Ovary (tissue), 9 donors: ENCODE results near the gene CDH23. TPM values are rescaled to one million over a fixed set of nuclear protein-coding genes. Genes with fewer than 3 reads are reported as not detected.

Source experiments
- DNase-seq, 5 donors: peaks; one replicate each; pipeline ENCODE4 v3.0.0-alpha.2; 2019 to 2020
- H3K27ac ChIP-seq, 2 donors: fragments of 200-600 bp; one replicate each; pipeline versions ENCODE4 v1.5.1 to v1.8.0; 2019 to 2022
- H3K27me3 ChIP-seq: fragments of 200-600 bp; one replicate; pipeline ENCODE4 v1.8.0; 2022
- H3K36me3 ChIP-seq: fragments of 200-600 bp; sonication (generic); one replicate; pipeline ENCODE4 v1.5.1; 2019
- H3K4me1 ChIP-seq: one replicate; pipeline ENCODE4 v1.8.1; 2013; ENCODE audit warnings: mild to moderate bottlenecking, moderate library complexity; ENCODE audit not compliant: insufficient read depth
- H3K4me3 ChIP-seq: fragments of 200-600 bp; sonication (generic); one replicate; pipeline ENCODE4 v1.5.1; 2017
- H3K9me3 ChIP-seq, 2 donors: fragments of 200-600 bp in 1 of 2; sonication (generic) in 1 of 2; one replicate each; pipeline versions ENCODE4 v1.5.1 to v1.8.1; 2013 to 2019; ENCODE audit warnings: mild to moderate bottlenecking in 1 of 2, moderate library complexity in 1 of 2
- EP300 ChIP-seq: sonication (generic); formaldehyde crosslinking; IDR thresholded peaks from one replicate; pipeline ENCODE4 v1.6.1; 2017; ENCODE audit warnings: antibody characterized with exemption
- POLR2A ChIP-seq: fragments of 450-650 bp; IDR thresholded peaks from one replicate; pipeline ENCODE4 v1.6.1; 2017; ENCODE audit warnings: antibody characterized with exemption, mild to moderate bottlenecking, moderate library complexity
- WGBS, 3 donors: extraction: QIAGEN DNeasy Blood & Tissue Kit in 1 of 3; methylation state at CpG; one replicate each; pipeline versions ENCODE4 v1.1.5 to v1.1.7; 2013 to 2017; 5-methylcytosine and 5-hydroxymethylcytosine counted together
- intact Hi-C, 4 donors: fragments of 100-400 bp; cut with DNase I; formaldehyde crosslinking; loops; one replicate each; pipeline versions ENCODE4 v1.11.0 to v1.15.1; 2022 to 2023
- polyA plus RNA-seq, 2 donors: library from polyadenylated mRNA; stranded (reverse); fragments of 200-250 nt in 1 of 2; fragments of 350-450 nt in 1 of 2; fragmentation: Illumina TruSeq in 1 of 2; extraction: RNeasy Lipid Tissue Mini Kit (QIAGEN cat#74804) in 1 of 2; gene quantifications; one replicate each; pipeline ENCODE4 v1.2.3, GENCODE V29; 2013 to 2014
- total RNA-seq, 7 donors: library from RNA; depleted of rRNA in 2 of 7; stranded (reverse); fragments of >200 nt in 2 of 7; fragmentation: NEBNext Ultra II Directional in 3 of 7; extraction: Animal tissue kit (Norgen Biotek cat#: 25700) in 3 of 7; gene quantifications; one replicate each; pipeline versions ENCODE4 v1.1.0 to v1.2.4, GENCODE V29; 2016 to 2023
- TF ChIP-seq, protein P1 (sequence below), 3 donors: fragments of 450-650 bp in 2 of 3; fragments of 200-600 bp in 1 of 3; IDR thresholded peaks; one replicate each; pipeline versions ENCODE4 v1.5.1 to v1.8.0; 2016 to 2022; ENCODE audit warnings: antibody characterized with exemption in 3 of 3, mild to moderate bottlenecking in 1 of 3
- donor health status: DM: no; HTN: no; CAD: no; lungs with moderate emphysema.
- donor health status: DM: no; HTN: no; CAD: no.
- donor health status: Bipolar disorder and iron deficiency.
- donor health status: DM: yes; HTN: yes; CAD: no.
- donor health status: DM: no; HTN: no; CAD: no.
- donor health status: DM: yes; HTN: yes; CAD: no.

The CDH23 gene
- total and polyA plus RNA-seq, 9 donors: 7.5 to 108 (median 39.1) TPM

DNA sequence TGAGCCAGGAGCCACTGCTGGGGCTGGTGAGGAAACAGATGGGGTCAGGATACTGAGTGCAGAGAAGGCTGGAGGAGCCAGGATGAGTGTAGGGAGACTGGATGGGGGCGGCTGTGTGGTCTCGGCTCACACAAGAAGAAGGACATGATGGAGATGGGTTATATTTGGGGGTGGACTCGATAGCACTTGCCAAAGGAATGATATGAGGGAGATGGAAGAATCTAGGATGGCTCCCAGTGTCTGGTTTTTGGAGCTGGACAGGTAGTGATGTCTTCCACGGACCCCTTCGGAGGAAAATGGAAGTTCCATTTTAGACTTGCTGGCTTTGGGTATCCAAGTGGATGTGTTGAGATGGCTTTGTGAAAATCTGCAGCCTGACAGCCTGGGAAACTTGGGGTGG is 83.9 kb downstream of the CDH23 start:
- intact Hi-C loops: no loop called here
- Histone ChIP-seq H3K36me3 (no peaks in the 10 kb centered on the region), H3K27me3 (no peaks in the 10 kb centered on the region), H3K9me3 (no peaks in the 10 kb centered on the region), H3K27ac (no peak overlapping the region), H3K4me3 (no peak overlapping the region), H3K4me1 (peaks cover 10% of the 10 kb centered on the region)
- DNase-seq: no peak
- TF ChIP-seq POLR2A: no peak
- TF ChIP-seq EP300: no peak
- TF ChIP-seq, protein P1, sequence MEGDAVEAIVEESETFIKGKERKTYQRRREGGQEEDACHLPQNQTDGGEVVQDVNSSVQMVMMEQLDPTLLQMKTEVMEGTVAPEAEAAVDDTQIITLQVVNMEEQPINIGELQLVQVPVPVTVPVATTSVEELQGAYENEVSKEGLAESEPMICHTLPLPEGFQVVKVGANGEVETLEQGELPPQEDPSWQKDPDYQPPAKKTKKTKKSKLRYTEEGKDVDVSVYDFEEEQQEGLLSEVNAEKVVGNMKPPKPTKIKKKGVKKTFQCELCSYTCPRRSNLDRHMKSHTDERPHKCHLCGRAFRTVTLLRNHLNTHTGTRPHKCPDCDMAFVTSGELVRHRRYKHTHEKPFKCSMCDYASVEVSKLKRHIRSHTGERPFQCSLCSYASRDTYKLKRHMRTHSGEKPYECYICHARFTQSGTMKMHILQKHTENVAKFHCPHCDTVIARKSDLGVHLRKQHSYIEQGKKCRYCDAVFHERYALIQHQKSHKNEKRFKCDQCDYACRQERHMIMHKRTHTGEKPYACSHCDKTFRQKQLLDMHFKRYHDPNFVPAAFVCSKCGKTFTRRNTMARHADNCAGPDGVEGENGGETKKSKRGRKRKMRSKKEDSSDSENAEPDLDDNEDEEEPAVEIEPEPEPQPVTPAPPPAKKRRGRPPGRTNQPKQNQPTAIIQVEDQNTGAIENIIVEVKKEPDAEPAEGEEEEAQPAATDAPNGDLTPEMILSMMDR (IDR thresholded peaks at IDR 0.05): no peak
- WGBS, 3 donors: 89 to 96% (median 96%) methylated on average over 5 of the region's 5 CpGs

DNA sequence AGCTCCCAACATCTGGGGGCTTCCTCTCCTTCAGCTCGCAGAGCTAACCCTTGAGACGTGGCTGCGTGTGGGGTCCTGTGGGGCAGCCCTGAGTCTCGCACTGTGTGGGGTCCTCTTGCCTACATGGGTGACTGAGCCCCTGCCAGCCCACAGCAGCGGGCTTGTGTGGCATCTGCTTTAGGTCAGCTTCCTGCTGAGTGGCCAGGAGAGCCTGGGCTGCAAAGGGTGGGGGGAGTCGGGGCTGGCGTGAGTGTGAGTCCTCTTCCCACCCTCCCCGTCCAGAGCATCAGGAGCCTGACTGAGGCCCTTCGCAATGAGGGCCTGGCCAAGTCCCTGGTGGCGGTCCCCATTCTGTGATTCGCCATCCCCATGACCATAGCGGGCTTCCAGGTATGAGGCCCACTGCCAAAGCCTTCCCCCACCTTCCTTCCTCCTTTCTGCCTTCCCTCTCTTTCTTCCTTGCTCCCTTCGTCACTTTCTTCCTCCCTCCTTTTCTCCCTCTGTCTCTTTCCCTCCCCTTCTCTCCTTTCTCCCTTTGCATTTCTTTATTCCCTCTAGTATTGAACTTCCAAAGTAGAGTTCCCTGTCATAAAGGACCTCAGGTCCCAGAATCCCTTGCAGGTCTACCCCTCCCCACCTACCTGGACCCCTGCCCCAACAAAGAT is 85.2 kb downstream of the CDH23 start:
- Histone ChIP-seq H3K27me3 (no peaks in the 10 kb centered on the region), H3K4me3 (no peak overlapping the region), H3K27ac (no peak overlapping the region), H3K4me1 (peaks cover 5% of the 10 kb centered on the region), H3K9me3 (no peaks in the 10 kb centered on the region), H3K36me3 (no peaks in the 10 kb centered on the region)
- intact Hi-C loops: no loop called here
- DNase-seq: no peak
- no peak for TF ChIP-seq POLR2A
- no peak for TF ChIP-seq EP300
- TF ChIP-seq, protein P1 (IDR thresholded peaks at IDR 0.05): no peak
- WGBS, 3 donors: 90 to 92% (median 91%) methylated on average over 13 of the region's 13 CpGs

DNA sequence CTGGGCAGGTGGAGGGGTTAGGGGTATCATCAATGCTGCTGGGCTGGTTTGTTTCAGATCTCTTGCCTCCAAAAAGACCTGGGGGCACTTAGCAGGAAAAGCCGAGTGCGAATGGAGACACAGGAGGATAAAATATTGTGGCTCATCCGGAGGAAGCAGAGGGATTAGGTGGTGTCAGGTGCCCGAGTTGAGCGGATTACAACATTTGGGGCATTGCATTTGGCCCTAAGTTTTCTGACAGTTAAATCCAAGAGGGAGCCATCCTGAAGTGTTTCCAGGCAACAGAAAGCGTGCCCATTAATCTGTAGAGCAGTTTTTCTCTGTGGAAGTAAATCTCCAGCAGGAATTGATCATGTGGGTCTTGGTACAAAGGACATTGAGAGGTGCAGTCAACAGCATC is 85.9 kb downstream of the CDH23 start:
- TF ChIP-seq POLR2A: no peak
- TF ChIP-seq EP300: no peak
- TF ChIP-seq, protein P1 (IDR thresholded peaks at IDR 0.05): no peak
- Histone ChIP-seq H3K9me3 (no peaks in the 10 kb centered on the region), H3K4me3 (no peak overlapping the region), H3K36me3 (no peaks in the 10 kb centered on the region), H3K27me3 (no peaks in the 10 kb centered on the region), H3K27ac (no peak overlapping the region), H3K4me1 (peaks cover 1% of the 10 kb centered on the region)
- intact Hi-C loops: no loop called here
- WGBS, 3 donors: 94 to 95% (median 94%) methylated on average over 6 of the region's 6 CpGs
- DNase-seq: no peak

DNA sequence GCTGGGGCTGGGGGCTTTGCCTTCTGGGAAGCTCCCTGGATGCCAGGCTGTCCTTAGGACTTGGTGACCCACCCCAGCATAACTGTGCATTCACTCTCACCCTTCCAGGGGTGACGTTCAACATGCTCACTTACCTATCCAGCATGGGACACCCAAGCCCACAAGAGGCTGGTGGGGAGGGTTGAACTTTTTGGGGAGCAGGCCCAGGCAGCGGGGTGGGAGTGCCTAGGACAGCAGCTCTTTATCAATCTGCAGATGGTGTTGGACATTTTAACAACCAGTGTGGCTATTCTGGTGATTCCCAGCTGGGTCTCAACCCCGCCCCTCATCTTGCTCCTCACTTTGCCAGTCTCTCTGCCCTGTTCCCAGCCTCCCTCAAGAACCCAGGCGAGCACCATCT is 86.4 kb downstream of the CDH23 start:
- DNase-seq: no peak
- Histone ChIP-seq H3K27ac (no peak overlapping the region), H3K4me1 (no peaks in the 10 kb centered on the region), H3K9me3 (no peaks in the 10 kb centered on the region), H3K36me3 (no peaks in the 10 kb centered on the region), H3K27me3 (no peaks in the 10 kb centered on the region), H3K4me3 (no peak overlapping the region)
- intact Hi-C loops: no loop called here
- 90 to 97% (median 96%) methylated on average over 4 of the region's 4 CpGs for WGBS, 3 donors
- no peak for TF ChIP-seq EP300
- TF ChIP-seq POLR2A: no peak
- TF ChIP-seq, protein P1 (IDR thresholded peaks at IDR 0.05): no peak
